22Rv1 (cell line): Measurements from ENCODE around the gene KRTAP12-1.

Experiments
- ZFX ChIP-seq: fragments of 450-650 bp; IDR thresholded peaks from 2 replicates; pipeline ENCODE4 v1.6.1; 2017; ENCODE audit warnings: antibody characterized with exemption, borderline replicate concordance
- TF ChIP-seq, protein P1 (sequence below): fragments of 450-650 bp; IDR thresholded peaks from 2 replicates; pipeline ENCODE4 v1.5.1; 2017; ENCODE audit warnings: mild to moderate bottlenecking

DNA sequence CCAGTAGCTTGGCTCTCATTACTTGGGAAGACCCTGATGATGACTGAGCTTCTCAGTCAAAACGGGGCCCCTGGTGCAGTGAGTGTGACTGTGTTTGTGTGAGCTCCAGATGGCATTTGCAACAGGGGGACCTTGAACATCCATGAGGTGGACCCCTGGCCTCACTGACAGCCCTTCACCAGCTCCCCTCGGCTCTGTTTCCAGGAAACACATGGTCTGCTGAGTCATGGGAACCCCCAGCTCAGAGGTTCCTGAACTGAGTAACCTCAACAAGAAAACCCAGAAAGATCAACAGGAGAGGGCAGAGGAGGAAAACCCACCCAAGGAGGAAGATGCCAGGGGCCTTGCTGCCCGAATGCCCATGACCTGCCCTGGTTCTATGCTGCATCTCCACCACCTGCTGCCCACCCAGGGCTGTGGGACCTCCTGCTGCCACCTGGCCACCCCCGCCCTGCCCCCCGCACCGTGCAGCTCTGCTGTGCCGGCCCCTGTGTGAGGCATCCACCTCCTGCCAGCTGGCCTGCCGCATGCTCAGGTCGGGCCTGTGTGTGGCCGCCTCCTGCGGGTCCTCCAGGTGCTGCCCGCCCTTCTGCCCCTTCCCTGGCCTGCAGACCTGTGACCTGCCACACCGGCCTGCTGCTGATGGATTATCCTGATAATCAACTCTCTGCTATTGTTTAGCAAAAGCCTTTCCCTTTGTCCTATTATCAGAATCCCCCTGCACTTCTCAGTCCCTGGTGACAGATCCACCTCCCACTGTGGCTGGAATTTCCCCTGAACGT lies 4.2 kb upstream of the KRTAP12-1 start:
- TF ChIP-seq, protein P1, sequence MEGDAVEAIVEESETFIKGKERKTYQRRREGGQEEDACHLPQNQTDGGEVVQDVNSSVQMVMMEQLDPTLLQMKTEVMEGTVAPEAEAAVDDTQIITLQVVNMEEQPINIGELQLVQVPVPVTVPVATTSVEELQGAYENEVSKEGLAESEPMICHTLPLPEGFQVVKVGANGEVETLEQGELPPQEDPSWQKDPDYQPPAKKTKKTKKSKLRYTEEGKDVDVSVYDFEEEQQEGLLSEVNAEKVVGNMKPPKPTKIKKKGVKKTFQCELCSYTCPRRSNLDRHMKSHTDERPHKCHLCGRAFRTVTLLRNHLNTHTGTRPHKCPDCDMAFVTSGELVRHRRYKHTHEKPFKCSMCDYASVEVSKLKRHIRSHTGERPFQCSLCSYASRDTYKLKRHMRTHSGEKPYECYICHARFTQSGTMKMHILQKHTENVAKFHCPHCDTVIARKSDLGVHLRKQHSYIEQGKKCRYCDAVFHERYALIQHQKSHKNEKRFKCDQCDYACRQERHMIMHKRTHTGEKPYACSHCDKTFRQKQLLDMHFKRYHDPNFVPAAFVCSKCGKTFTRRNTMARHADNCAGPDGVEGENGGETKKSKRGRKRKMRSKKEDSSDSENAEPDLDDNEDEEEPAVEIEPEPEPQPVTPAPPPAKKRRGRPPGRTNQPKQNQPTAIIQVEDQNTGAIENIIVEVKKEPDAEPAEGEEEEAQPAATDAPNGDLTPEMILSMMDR, result no peak
- no peak for TF ChIP-seq ZFX
